ENCODE data around the gene MAP2K5.

Gene MAP2K5

DNA sequence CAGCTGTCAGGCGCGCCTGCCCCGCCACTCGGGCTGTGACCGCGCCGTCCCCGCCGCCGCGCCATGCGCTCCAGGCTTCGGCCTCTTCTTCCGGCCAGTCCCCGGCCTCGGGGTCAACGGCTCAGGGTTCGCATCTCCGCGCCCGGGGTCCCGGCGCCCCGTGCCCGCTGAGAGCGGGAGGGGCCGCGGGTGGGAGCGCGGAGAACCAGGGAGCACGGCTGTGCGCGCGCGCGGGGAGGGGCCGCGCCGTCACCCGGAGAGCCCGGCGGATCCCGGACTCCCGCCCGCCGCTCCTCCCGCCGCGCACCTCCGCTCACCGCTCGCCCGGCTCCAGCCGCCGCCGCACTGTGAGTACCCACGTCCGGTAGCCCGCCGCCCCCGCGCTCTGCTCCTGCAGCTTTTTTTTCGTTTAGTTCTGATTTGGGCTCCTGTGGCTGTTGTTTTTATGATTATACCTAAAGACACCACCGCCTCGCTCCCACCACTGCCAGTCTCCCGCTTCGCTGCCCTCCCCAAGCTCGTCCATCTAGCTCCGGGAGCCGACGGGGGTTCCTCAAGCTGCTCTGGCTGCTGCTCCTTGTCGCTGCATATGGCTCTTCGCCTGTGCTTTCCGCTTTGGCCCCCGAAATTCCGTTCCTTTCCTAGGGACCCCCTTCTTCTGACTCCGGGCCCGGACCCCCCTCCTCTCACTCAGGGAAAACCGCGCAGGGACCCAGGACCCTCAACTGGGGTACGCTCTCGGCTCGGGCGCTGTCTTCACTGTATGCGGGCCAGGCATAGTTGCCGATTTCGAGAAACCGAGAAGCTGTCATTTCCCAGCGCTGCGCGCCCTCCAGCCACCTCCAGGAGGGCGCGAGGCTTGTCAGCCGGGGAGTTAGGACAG lies 281.1 kb downstream of the MAP2K5 start:
- Histone ChIP-seq H3K4me3 (ENCODE audit: low read depth in 1 of 2, low read length in 2 of 2) (peak overlapping the region in 1 of 2 donors; percentile 29), H3K27ac (ENCODE audit: low read depth, low read length) (no peak overlapping the region), H3K27me3 (ENCODE audit: control insufficient read depth in 1 of 2, insufficient read depth in 2 of 2, low read length in 2 of 2) (peaks cover 75 to 87% of the 10 kb centered on the region in 2 donors), H3K4me1 (ENCODE audit: control insufficient read depth in 1 of 2, insufficient read depth in 2 of 2, low read length in 2 of 2) (peaks cover 2 to 15% of the 10 kb centered on the region in 2 donors), H3K9ac (ENCODE audit: low read depth in 1 of 2, low read length in 2 of 2) (no peak overlapping the region), H3K9me3 (ENCODE audit: control insufficient read depth in 1 of 2, low read length in 2 of 2) (no peaks in the 10 kb centered on the region), H3K36me3 (ENCODE audit: control insufficient read depth in 1 of 2, insufficient read depth in 2 of 2, low read length in 2 of 2) (no peaks in the 10 kb centered on the region)

DNA sequence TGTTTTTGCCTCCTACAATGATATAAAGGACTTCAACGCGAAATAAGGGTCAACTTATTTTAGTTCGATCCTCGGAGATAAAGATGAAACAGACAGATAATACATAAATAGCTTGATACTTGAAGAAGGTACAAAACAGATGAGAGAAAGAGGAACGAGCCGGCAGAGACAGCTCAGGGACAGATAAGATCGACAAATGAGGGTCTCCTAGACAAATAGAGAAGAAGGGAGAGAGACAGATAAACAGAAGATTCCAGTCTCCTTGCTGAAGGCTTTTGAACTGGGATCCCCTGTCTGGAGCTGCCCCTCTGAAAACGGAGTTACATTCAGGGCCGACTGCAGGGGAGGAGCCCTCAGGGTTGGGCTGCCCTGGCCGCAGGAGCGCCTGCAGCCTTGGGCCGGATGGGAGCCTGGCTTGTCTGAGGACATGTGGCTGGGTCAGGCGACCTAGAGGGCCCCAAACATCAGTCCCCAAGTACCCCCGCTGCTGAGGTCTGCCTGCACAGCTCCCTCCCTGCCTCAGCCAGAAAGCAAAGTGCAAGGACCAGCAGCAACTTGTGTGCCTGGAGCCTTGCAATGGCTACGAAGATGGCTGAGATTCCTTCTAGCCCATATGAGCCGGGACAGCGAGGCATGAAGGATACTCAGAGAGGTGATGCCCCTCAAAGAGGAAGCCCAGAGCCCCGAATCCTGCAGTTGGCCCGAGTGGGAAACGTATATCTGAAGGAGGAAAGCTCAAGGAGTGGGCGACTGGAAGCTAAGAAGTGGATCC lies 281.9 kb downstream of the MAP2K5 start:
- peaks cover 79 to 90% of the 10 kb centered on the region in 2 donors for H3K27me3 ChIP-seq (ENCODE audit: control insufficient read depth in 1 of 2, insufficient read depth in 2 of 2, low read length in 2 of 2)
- no peaks in the 10 kb centered on the region for H3K9me3 ChIP-seq (ENCODE audit: control insufficient read depth in 1 of 2, low read length in 2 of 2)
- H3K27ac ChIP-seq (ENCODE audit: low read depth, low read length): no peak overlapping the region
- H3K36me3 ChIP-seq (ENCODE audit: control insufficient read depth in 1 of 2, insufficient read depth in 2 of 2, low read length in 2 of 2): no peaks in the 10 kb centered on the region
- H3K4me1 ChIP-seq (ENCODE audit: control insufficient read depth in 1 of 2, insufficient read depth in 2 of 2, low read length in 2 of 2): peaks cover 10 to 20% of the 10 kb centered on the region in 2 donors
- H3K4me3 ChIP-seq (ENCODE audit: low read depth in 1 of 2, low read length in 2 of 2): no peak overlapping the region
- H3K9ac ChIP-seq (ENCODE audit: low read depth in 1 of 2, low read length in 2 of 2): no peak overlapping the region

DNA sequence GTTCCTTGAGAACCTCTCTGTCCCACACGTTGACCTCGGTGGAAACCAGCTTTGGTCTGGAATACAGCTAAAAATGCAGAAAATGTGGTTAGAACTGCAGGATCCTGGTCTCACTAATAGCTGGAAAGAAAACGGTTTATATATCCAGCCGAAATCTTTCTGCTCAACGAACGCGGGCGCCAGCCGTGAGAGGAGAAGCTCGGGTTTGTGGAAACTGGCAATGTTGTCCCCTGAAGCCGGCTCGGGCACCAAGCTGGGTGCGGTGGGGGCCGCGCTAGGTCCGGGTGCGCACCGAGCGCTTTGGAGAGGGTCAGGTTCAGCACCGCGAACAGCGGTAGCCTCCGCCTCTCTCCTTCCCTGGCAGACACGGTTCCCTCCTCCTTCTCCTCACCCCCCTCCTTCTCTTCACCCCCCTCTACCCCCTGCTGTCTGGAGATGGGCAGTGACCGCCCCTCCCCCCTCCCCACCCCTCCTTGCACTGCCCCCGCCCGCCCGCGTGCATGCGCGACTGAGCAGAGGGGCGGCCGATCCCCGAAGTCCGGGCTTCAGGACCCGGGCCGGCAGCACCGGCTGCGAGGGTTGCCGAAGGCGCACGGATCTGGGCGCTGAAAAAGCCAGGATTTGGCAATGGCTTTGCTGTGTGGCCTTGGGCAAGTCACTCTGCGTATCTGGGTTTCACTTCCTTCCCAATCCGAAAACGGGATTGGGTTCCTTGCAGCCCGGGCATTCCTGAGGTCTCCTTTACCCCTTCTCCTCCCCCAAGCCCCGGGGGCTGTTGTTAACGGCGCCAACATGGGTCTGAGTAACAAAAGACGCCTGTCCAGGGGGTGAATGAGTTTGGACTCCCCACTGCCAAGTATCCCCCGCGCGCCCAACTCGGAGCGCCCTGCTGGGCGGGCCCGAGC lies 282.7 kb downstream of the MAP2K5 start, which contains the start of gene SKOR1:
TSS of gene SKOR1 (plus strand) at position 534 of the 905 bp plus-strand sequence. CDS start at position 628, 94 bp downstream.
- no peaks in the 10 kb centered on the region for H3K36me3 ChIP-seq (ENCODE audit: control insufficient read depth in 1 of 2, insufficient read depth in 2 of 2, low read length in 2 of 2)
- peaks cover 78 to 89% of the 10 kb centered on the region in 2 donors for H3K27me3 ChIP-seq (ENCODE audit: control insufficient read depth in 1 of 2, insufficient read depth in 2 of 2, low read length in 2 of 2)
- H3K9ac ChIP-seq (ENCODE audit: low read depth in 1 of 2, low read length in 2 of 2): no peak within 1 kb of the TSS
- H3K27ac ChIP-seq (ENCODE audit: low read depth, low read length): no peak within 1 kb of the TSS
- peaks cover 11 to 20% of the 10 kb centered on the region in 2 donors for H3K4me1 ChIP-seq (ENCODE audit: control insufficient read depth in 1 of 2, insufficient read depth in 2 of 2, low read length in 2 of 2)
- no peaks in the 10 kb centered on the region for H3K9me3 ChIP-seq (ENCODE audit: control insufficient read depth in 1 of 2, low read length in 2 of 2)
- peak within 1 kb of the TSS in 1 of 2 donors; percentile 29 for H3K4me3 ChIP-seq (ENCODE audit: low read depth in 1 of 2, low read length in 2 of 2)

- peaks cover 11 to 20% of the 10 kb centered on the region in 2 donors for H3K4me1 ChIP-seq (ENCODE audit: control insufficient read depth in 1 of 2, insufficient read depth in 2 of 2, low read length in 2 of 2)
These were observed 283.6 kb downstream of the MAP2K5 start for GRCh38 chr15:67825881-67826716.

DNA sequence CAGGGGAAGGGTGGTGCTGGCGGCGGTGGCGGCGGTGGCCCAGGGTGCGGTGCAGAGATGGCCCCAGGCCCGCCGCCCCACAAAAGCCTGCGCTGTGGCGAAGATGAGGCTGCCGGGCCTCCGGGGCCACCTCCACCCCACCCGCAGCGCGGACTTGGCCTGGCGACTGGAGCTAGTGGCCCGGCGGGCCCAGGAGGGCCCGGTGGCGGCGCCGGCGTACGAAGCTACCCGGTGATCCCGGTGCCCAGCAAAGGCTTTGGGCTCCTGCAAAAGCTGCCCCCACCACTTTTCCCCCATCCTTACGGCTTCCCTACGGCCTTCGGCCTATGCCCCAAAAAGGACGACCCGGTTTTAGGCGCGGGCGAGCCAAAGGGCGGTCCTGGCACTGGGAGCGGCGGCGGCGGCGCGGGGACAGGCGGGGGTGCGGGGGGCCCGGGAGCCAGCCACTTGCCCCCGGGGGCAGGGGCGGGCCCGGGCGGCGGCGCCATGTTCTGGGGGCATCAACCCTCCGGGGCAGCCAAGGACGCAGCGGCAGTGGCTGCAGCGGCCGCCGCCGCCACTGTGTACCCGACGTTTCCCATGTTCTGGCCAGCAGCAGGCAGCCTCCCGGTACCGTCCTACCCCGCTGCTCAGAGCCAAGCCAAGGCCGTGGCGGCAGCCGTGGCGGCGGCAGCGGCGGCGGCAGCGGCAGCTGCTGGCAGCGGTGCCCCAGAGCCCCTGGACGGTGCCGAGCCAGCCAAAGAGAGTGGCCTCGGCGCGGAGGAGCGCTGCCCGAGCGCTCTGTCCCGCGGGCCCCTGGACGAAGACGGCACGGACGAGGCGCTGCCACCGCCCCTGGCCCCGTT lies 284.4 kb downstream of the MAP2K5 start:
- Histone ChIP-seq H3K27me3 (ENCODE audit: control insufficient read depth in 1 of 2, insufficient read depth in 2 of 2, low read length in 2 of 2) (peaks cover 76 to 88% of the 10 kb centered on the region in 2 donors), H3K36me3 (ENCODE audit: control insufficient read depth in 1 of 2, insufficient read depth in 2 of 2, low read length in 2 of 2) (no peaks in the 10 kb centered on the region), H3K27ac (ENCODE audit: low read depth, low read length) (no peak overlapping the region), H3K9ac (ENCODE audit: low read depth in 1 of 2, low read length in 2 of 2) (no peak overlapping the region), H3K4me3 (ENCODE audit: low read depth in 1 of 2, low read length in 2 of 2) (no peak overlapping the region), H3K9me3 (ENCODE audit: control insufficient read depth in 1 of 2, low read length in 2 of 2) (no peaks in the 10 kb centered on the region), H3K4me1 (ENCODE audit: control insufficient read depth in 1 of 2, insufficient read depth in 2 of 2, low read length in 2 of 2) (peaks cover 11 to 20% of the 10 kb centered on the region in 2 donors)

More at GRCh38 chr15:67825881-67826716, 283.6 kb downstream of the MAP2K5 start:
- Histone ChIP-seq H3K9me3 (ENCODE audit: control insufficient read depth in 1 of 2, low read length in 2 of 2) (no peaks in the 10 kb centered on the region), H3K36me3 (ENCODE audit: control insufficient read depth in 1 of 2, insufficient read depth in 2 of 2, low read length in 2 of 2) (no peaks in the 10 kb centered on the region), H3K4me3 (ENCODE audit: low read depth in 1 of 2, low read length in 2 of 2) (peak overlapping the region in 1 of 2 donors; percentile 29), H3K9ac (ENCODE audit: low read depth in 1 of 2, low read length in 2 of 2) (no peak overlapping the region), H3K27ac (ENCODE audit: low read depth, low read length) (no peak overlapping the region), H3K27me3 (ENCODE audit: control insufficient read depth in 1 of 2, insufficient read depth in 2 of 2, low read length in 2 of 2) (peaks cover 78 to 89% of the 10 kb centered on the region in 2 donors)

GRCh38 chr15:67827562-67828277 lies 285.2 kb downstream of the MAP2K5 start:
- H3K9me3 ChIP-seq (ENCODE audit: control insufficient read depth in 1 of 2, low read length in 2 of 2): no peaks in the 10 kb centered on the region
- peak overlapping the region in 1 of 2 donors; percentile 50 for H3K4me3 ChIP-seq (ENCODE audit: low read depth in 1 of 2, low read length in 2 of 2)
- no peak overlapping the region for H3K9ac ChIP-seq (ENCODE audit: low read depth in 1 of 2, low read length in 2 of 2)
- no peak overlapping the region for H3K27ac ChIP-seq (ENCODE audit: low read depth, low read length)
- peaks cover 72 to 88% of the 10 kb centered on the region in 2 donors for H3K27me3 ChIP-seq (ENCODE audit: control insufficient read depth in 1 of 2, insufficient read depth in 2 of 2, low read length in 2 of 2)
- H3K4me1 ChIP-seq (ENCODE audit: control insufficient read depth in 1 of 2, insufficient read depth in 2 of 2, low read length in 2 of 2): peaks cover 12 to 19% of the 10 kb centered on the region in 2 donors
- H3K36me3 ChIP-seq (ENCODE audit: control insufficient read depth in 1 of 2, insufficient read depth in 2 of 2, low read length in 2 of 2): no peaks in the 10 kb centered on the region

GRCh38 chr15:67828278-67828968 lies 285.9 kb downstream of the MAP2K5 start:
- no peaks in the 10 kb centered on the region for H3K36me3 ChIP-seq (ENCODE audit: control insufficient read depth in 1 of 2, insufficient read depth in 2 of 2, low read length in 2 of 2)
- peaks cover 19 to 23% of the 10 kb centered on the region in 2 donors for H3K4me1 ChIP-seq (ENCODE audit: control insufficient read depth in 1 of 2, insufficient read depth in 2 of 2, low read length in 2 of 2)

More at GRCh38 chr15:67828278-67828968, 285.9 kb downstream of the MAP2K5 start:
- no peak overlapping the region for H3K27ac ChIP-seq (ENCODE audit: low read depth, low read length)
- peaks cover 75 to 92% of the 10 kb centered on the region in 2 donors for H3K27me3 ChIP-seq (ENCODE audit: control insufficient read depth in 1 of 2, insufficient read depth in 2 of 2, low read length in 2 of 2)
- peak overlapping the region in 1 of 2 donors; percentile 50 for H3K4me3 ChIP-seq (ENCODE audit: low read depth in 1 of 2, low read length in 2 of 2)
- no peak overlapping the region for H3K9ac ChIP-seq (ENCODE audit: low read depth in 1 of 2, low read length in 2 of 2)
- no peaks in the 10 kb centered on the region for H3K9me3 ChIP-seq (ENCODE audit: control insufficient read depth in 1 of 2, low read length in 2 of 2)

All from duodenal mucosa (tissue), 2 donors.